ENCODE results near the gene HAUS6. TPM values are rescaled to one million over a fixed set of nuclear protein-coding genes. Genes with fewer than 3 reads are reported as not detected.
"Not testable (repeated sequence)": the region's sequence is repeated elsewhere in the genome, so short reads cannot be mapped to it uniquely, and the experiment has no call there.

Gene HAUS6
- total RNA-seq, 1 donor from 2014 or later, result 5.8 TPM

GRCh38 chr9:19028835-19029451 lies 73.8 kb downstream of the HAUS6 start:
- DNase-seq, result no peak
- H3K27me3 ChIP-seq, result no peaks in the 10 kb centered on the region
- no peaks in the 10 kb centered on the region for H3K9me3 ChIP-seq
- peak; percentile 81 for TF ChIP-seq CTCF (IDR thresholded peaks at IDR 0.05)
- peak; percentile 83 for ATAC-seq
- intact Hi-C loops (cut with DNase I), result loop anchor here (10.0 kb wide), 1 partner anchor 774 kb away; no protein-coding TSS in a partner anchor
- H3K4me3 ChIP-seq, result no peak overlapping the region
- no peaks in the 10 kb centered on the region for H3K4me1 ChIP-seq
- no peak overlapping the region for H3K27ac ChIP-seq
- no peaks in the 10 kb centered on the region for H3K36me3 ChIP-seq

GRCh38 chr9:19027825-19028224 lies 74.9 kb downstream of the HAUS6 start:
- TF ChIP-seq CTCF (IDR thresholded peaks at IDR 0.05), result no peak
- H3K27me3 ChIP-seq, result no peaks in the 10 kb centered on the region
- H3K9me3 ChIP-seq, result no peaks in the 10 kb centered on the region
- H3K4me3 ChIP-seq, result no peak overlapping the region
- H3K36me3 ChIP-seq, result no peaks in the 10 kb centered on the region
- ATAC-seq (no peak), DNase-seq (no peak)
- H3K4me1 ChIP-seq, result no peaks in the 10 kb centered on the region
- H3K27ac ChIP-seq, result no peak overlapping the region
- intact Hi-C loops (cut with DNase I), result loop anchor here (10.0 kb wide), 1 partner anchor 773 kb away; no protein-coding TSS in a partner anchor

- Histone ChIP-seq H3K27ac (no peak overlapping the region), H3K9me3 (no peaks in the 10 kb centered on the region), H3K4me3 (no peak overlapping the region), H3K4me1 (no peaks in the 10 kb centered on the region), H3K36me3 (no peaks in the 10 kb centered on the region), H3K27me3 (no peaks in the 10 kb centered on the region)
- intact Hi-C loops (cut with DNase I), result loop anchor here (10.0 kb wide), 1 partner anchor 772 kb away; no protein-coding TSS in a partner anchor
- TF ChIP-seq CTCF (IDR thresholded peaks at IDR 0.05), result no peak
- DNase-seq (no peak), ATAC-seq (no peak)
These were observed 76.3 kb downstream of the HAUS6 start for GRCh38 chr9:19026375-19026774.

- Histone ChIP-seq H3K36me3 (no peaks in the 10 kb centered on the region), H3K27me3 (no peaks in the 10 kb centered on the region), H3K9me3 (no peaks in the 10 kb centered on the region), H3K27ac (no peak overlapping the region), H3K4me3 (no peak overlapping the region), H3K4me1 (no peaks in the 10 kb centered on the region)
- ATAC-seq (peak; percentile 66), DNase-seq (no peak)
- no peak for TF ChIP-seq CTCF (IDR thresholded peaks at IDR 0.05)
- intact Hi-C loops (cut with DNase I), result loop anchor here (10.0 kb wide), 1 partner anchor 768 kb away; no protein-coding TSS in a partner anchor
These were observed 79.6 kb downstream of the HAUS6 start for GRCh38 chr9:19023078-19023477.

GRCh38 chr9:19022206-19022605 lies 80.5 kb downstream of the HAUS6 start:
- Histone ChIP-seq H3K4me3 (no peak overlapping the region), H3K27me3 (no peaks in the 10 kb centered on the region), H3K9me3 (no peaks in the 10 kb centered on the region), H3K4me1 (no peaks in the 10 kb centered on the region), H3K27ac (no peak overlapping the region), H3K36me3 (no peaks in the 10 kb centered on the region)
- DNase-seq, result no peak
- intact Hi-C loops (cut with DNase I), result loop anchor here (10.0 kb wide), 1 partner anchor 767 kb away; no protein-coding TSS in a partner anchor
- ATAC-seq, result no peak
- TF ChIP-seq CTCF (IDR thresholded peaks at IDR 0.05), result no peak

GRCh38 chr9:19021649-19022048 lies 81.1 kb downstream of the HAUS6 start:
- H3K27ac ChIP-seq, H3K4me3 ChIP-seq, H3K36me3 ChIP-seq, H3K4me1 ChIP-seq, DNase-seq, ATAC-seq, H3K27me3 ChIP-seq, H3K9me3 ChIP-seq: not testable (repeated sequence)
- intact Hi-C loops (cut with DNase I), result loop anchor here (10.0 kb wide), 1 partner anchor 767 kb away; no protein-coding TSS in a partner anchor
